Fibroblast of skin of left biceps (primary cell): ENCODE measurements around the gene DOK5.

Experiments used
- DNase-seq, 2 experiments: peaks; one replicate each; pipeline ENCODE4 v3.0.0-alpha.2; 2013; ENCODE audit warnings: low read depth in 2 of 2

The DOK5 gene

DNA sequence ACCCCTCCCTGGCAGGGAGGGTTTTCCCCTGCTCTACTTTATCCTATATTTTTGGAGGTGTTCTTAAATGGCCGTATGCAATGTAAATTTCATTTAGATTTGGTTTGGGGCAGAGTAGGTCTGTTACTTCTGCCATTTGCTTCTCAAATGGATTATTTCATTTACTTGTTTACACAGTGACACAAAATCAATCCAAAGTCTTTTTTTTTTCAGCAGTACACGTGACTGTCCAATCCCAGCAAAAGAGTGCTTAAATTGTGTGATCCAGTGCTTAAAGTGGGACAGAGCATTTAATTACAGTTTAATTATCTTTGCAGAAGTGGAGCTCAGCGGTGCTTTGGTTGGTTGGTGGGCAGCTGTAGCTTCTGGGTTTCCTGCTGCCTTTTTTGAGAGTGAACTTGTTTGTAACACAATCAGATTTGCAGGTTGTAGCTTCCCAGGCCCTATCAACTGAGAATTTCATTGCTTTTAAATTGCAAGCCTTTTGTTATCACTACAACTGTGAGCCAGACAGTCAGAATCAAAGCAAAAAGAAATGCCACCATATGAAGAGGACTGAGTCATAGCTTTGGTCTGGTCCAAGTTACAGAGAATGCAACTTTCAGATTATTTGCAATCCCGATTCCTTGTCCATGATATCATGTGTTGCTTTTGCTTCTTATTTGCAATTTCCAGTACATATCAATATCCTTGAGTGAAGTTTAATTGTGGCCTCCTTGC lies 216.9 kb downstream of the DOK5 start:
- no peak for DNase-seq

GRCh38 chr20:54694516-54694915 lies 219.1 kb downstream of the DOK5 start:
- DNase-seq, result no peak

- DNase-seq, result no peak
These were observed 223.0 kb downstream of the DOK5 start for GRCh38 chr20:54698373-54698772.
